ENCODE results near the gene TRIP13. TPM values are rescaled to one million over a fixed set of nuclear protein-coding genes. Genes with fewer than 3 reads are reported as not detected.

TRIP13 gene
- total and polyA plus RNA-seq, 9 of the 15 experiments (the other 6 are each of a cell fraction or from before 2014, with no cell fraction given): 24.1 to 116 (median 53.2) TPM

DNA sequence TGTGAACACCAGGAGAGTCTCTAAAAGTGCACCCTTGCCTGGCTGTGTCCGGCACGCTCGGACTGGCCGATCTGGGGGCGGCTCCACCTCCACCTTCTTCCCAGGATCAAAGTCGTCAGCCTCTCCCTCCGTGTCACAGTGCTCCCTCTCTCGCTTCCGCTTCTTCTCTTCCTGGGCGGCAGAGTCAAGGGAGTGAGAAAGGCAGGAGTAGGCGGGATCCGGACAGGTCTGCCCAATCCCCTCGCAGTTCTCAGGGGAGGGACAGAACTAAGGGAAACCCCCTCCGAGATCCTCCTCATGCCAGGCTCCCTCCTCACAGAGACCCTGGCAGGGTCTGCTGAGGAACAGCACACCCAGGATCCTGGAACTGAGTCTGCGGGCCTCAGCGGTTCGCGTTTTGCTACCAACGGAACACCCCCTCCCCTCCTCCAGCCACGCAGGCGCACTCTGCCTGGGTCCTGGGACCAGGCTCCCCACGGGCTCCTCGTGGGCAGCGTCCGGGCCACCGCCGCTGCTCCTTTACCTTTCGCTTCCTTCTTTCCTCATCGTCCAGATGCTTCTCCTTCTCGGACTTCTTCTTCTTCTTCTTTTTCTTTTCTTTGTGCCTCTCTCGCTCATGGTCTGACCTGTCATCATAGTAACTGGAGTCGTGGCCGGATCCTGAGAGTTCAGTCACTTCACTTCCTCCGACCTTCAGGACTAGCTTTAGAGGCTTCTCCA lies 1.4 kb upstream of the TRIP13 start (continued):
- no peak for TF ChIP-seq ZNF699 (CRISPR knock-in tag; IDR thresholded peaks at IDR 0.05; ENCODE audit: insufficient replicate concordance)
- TF ChIP-seq CBFB (CRISPR knock-in tag; IDR thresholded peaks at IDR 0.05): no peak
- no peak for TF ChIP-seq ZNF3 (CRISPR knock-in tag; IDR thresholded peaks at IDR 0.05)
- peak; percentile 53 for TF ChIP-seq TAF1 (IDR thresholded peaks at IDR 0.05; ENCODE audit: control insufficient read depth, extremely low read depth, insufficient read depth, low read length, severe bottlenecking)
- TF ChIP-seq MEIS2 (IDR thresholded peaks at IDR 0.05; ENCODE audit: partially characterized antibody): peak; percentile 11
- TF ChIP-seq, protein P1, sequence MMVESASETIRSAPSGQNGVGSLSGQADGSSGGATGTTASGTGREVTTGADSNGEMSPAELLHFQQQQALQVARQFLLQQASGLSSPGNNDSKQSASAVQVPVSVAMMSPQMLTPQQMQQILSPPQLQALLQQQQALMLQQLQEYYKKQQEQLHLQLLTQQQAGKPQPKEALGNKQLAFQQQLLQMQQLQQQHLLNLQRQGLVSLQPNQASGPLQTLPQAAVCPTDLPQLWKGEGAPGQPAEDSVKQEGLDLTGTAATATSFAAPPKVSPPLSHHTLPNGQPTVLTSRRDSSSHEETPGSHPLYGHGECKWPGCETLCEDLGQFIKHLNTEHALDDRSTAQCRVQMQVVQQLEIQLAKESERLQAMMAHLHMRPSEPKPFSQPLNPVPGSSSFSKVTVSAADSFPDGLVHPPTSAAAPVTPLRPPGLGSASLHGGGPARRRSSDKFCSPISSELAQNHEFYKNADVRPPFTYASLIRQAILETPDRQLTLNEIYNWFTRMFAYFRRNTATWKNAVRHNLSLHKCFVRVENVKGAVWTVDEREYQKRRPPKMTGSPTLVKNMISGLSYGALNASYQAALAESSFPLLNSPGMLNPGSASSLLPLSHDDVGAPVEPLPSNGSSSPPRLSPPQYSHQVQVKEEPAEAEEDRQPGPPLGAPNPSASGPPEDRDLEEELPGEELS (CRISPR knock-in tag; IDR thresholded peaks at IDR 0.05; ENCODE audit: borderline replicate concordance): no peak
- no peak for TF ChIP-seq NFIC (IDR thresholded peaks at IDR 0.05)
- TF ChIP-seq EGR1 (conservative IDR thresholded peaks at IDR 0.05): peak; percentile 75
- TF ChIP-seq ARHGAP35 (IDR thresholded peaks at IDR 0.05; ENCODE audit: partially characterized antibody): no peak
- TF ChIP-seq RAD51 (IDR thresholded peaks at IDR 0.05; ENCODE audit: borderline replicate concordance, low read depth): no peak
- 0 out of 2 replicates have a peak, but pooled peaks have one; percentile 18 for TF ChIP-seq ZNF143 (CRISPR knock-in tag; IDR thresholded peaks at IDR 0.05)
- TF ChIP-seq NCOR1 (IDR thresholded peaks at IDR 0.05): no peak
- peak; percentile 29 for TF ChIP-seq SMAD1 (IDR thresholded peaks at IDR 0.05; ENCODE audit: low read depth, low read length, partially characterized antibody)
- TF ChIP-seq HNRNPLL (IDR thresholded peaks at IDR 0.05; ENCODE audit: low read depth, low read length, poor library complexity, severe bottlenecking): no peak
- TF ChIP-seq SPI1 (IDR thresholded peaks at IDR 0.05; ENCODE audit: borderline replicate concordance, low read depth, low read length): peak; percentile 86
- TF ChIP-seq MCM3 (IDR thresholded peaks at IDR 0.05): no peak
- TF ChIP-seq TBL1XR1 (IDR thresholded peaks at IDR 0.05; ENCODE audit: low read length in 2 of 2): no peak
- TF ChIP-seq, protein P2, sequence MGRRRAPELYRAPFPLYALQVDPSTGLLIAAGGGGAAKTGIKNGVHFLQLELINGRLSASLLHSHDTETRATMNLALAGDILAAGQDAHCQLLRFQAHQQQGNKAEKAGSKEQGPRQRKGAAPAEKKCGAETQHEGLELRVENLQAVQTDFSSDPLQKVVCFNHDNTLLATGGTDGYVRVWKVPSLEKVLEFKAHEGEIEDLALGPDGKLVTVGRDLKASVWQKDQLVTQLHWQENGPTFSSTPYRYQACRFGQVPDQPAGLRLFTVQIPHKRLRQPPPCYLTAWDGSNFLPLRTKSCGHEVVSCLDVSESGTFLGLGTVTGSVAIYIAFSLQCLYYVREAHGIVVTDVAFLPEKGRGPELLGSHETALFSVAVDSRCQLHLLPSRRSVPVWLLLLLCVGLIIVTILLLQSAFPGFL (CRISPR knock-in tag; IDR thresholded peaks at IDR 0.05): no peak
- TF ChIP-seq, protein P3, sequence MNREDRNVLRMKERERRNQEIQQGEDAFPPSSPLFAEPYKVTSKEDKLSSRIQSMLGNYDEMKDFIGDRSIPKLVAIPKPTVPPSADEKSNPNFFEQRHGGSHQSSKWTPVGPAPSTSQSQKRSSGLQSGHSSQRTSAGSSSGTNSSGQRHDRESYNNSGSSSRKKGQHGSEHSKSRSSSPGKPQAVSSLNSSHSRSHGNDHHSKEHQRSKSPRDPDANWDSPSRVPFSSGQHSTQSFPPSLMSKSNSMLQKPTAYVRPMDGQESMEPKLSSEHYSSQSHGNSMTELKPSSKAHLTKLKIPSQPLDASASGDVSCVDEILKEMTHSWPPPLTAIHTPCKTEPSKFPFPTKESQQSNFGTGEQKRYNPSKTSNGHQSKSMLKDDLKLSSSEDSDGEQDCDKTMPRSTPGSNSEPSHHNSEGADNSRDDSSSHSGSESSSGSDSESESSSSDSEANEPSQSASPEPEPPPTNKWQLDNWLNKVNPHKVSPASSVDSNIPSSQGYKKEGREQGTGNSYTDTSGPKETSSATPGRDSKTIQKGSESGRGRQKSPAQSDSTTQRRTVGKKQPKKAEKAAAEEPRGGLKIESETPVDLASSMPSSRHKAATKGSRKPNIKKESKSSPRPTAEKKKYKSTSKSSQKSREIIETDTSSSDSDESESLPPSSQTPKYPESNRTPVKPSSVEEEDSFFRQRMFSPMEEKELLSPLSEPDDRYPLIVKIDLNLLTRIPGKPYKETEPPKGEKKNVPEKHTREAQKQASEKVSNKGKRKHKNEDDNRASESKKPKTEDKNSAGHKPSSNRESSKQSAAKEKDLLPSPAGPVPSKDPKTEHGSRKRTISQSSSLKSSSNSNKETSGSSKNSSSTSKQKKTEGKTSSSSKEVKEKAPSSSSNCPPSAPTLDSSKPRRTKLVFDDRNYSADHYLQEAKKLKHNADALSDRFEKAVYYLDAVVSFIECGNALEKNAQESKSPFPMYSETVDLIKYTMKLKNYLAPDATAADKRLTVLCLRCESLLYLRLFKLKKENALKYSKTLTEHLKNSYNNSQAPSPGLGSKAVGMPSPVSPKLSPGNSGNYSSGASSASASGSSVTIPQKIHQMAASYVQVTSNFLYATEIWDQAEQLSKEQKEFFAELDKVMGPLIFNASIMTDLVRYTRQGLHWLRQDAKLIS (CRISPR knock-in tag; IDR thresholded peaks at IDR 0.05): no peak
- TF ChIP-seq COPS2 (conservative IDR thresholded peaks at IDR 0.05): no peak
- TF ChIP-seq, protein P4, sequence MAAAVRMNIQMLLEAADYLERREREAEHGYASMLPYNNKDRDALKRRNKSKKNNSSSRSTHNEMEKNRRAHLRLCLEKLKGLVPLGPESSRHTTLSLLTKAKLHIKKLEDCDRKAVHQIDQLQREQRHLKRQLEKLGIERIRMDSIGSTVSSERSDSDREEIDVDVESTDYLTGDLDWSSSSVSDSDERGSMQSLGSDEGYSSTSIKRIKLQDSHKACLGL (CRISPR knock-in tag; IDR thresholded peaks at IDR 0.05; ENCODE audit: borderline replicate concordance, poor library complexity, severe bottlenecking): no peak

Measured in K562 (cell line).